ENCODE data around the gene RBM26.

DNA sequence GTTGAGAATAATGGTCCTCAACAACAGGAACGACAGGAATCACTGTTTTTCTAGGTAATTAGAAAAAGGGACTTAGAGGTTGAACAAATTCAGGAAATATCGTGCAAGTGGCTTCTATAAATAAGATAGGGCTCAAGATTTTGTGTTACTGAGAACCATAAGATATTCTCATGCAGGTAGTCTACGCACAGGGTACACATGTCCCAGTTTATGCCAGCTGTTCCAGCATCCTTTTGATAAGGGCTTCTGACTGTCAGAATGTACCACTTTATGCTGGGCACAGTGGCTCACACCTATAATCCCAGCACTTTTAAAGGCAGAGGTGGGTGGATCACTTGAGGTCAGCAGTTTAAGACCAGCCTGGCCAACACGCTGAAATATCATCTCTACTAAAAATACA lies 32.1 kb downstream of the RBM26 start:
- TF ChIP-seq, protein P1, sequence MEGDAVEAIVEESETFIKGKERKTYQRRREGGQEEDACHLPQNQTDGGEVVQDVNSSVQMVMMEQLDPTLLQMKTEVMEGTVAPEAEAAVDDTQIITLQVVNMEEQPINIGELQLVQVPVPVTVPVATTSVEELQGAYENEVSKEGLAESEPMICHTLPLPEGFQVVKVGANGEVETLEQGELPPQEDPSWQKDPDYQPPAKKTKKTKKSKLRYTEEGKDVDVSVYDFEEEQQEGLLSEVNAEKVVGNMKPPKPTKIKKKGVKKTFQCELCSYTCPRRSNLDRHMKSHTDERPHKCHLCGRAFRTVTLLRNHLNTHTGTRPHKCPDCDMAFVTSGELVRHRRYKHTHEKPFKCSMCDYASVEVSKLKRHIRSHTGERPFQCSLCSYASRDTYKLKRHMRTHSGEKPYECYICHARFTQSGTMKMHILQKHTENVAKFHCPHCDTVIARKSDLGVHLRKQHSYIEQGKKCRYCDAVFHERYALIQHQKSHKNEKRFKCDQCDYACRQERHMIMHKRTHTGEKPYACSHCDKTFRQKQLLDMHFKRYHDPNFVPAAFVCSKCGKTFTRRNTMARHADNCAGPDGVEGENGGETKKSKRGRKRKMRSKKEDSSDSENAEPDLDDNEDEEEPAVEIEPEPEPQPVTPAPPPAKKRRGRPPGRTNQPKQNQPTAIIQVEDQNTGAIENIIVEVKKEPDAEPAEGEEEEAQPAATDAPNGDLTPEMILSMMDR (conservative IDR thresholded peaks at IDR 0.05 in 1 of 2, IDR thresholded peaks at IDR 0.05 in 1 of 2; ENCODE audit: low read depth in 1 of 2, low read length in 2 of 2), result no peak
- TF ChIP-seq EZH2 (IDR thresholded peaks at IDR 0.05; ENCODE audit: low read length, missing control alignments), result no peak

All from fibroblast of lung (primary cell).